MM.1S (cell line): Measurements from ENCODE around the gene SLC25A41.

Source experiments
- DNase-seq: peaks from one replicate; pipeline ENCODE4 v3.0.0-alpha.2; 2015
- H2AFZ ChIP-seq: fragments of 300-600 bp; sonication (generic); 2 replicates; pipeline ENCODE4 v1.6.0; 2016; ENCODE audit warnings: antibody characterized with exemption, low read length
- H3F3A ChIP-seq: fragments of 300-600 bp; sonication (generic); 2 replicates; pipeline ENCODE4 v1.6.1; 2016; ENCODE audit warnings: mild to moderate bottlenecking, antibody characterized with exemption, low read length, moderate library complexity, mixed read lengths; ENCODE audit not compliant: insufficient read depth
- H3K27ac ChIP-seq: fragments of 300-600 bp; sonication (generic); 2 replicates; pipeline ENCODE4 v1.5.1; 2016; ENCODE audit warnings: mild to moderate bottlenecking, low read length
- H3K27me3 ChIP-seq: fragments of 300-600 bp; sonication (generic); replicated peaks from 2 replicates; pipeline ENCODE4 v1.6.0; 2016; ENCODE audit warnings: low read length; ENCODE audit not compliant: insufficient read depth
- H3K36me3 ChIP-seq: fragments of 300-600 bp; sonication (generic); replicated peaks from 2 replicates; pipeline ENCODE4 v1.6.1; 2016; ENCODE audit warnings: mild to moderate bottlenecking, low read length, mixed read lengths; ENCODE audit not compliant: insufficient read depth
- H3K4me1 ChIP-seq: fragments of 300-600 bp; sonication (generic); 2 replicates; pipeline ENCODE4 v1.6.1; 2016; ENCODE audit warnings: low read length, mixed read lengths
- H3K4me2 ChIP-seq: fragments of 300-600 bp; sonication (generic); 2 replicates; pipeline ENCODE4 v1.6.0; 2016; ENCODE audit warnings: low read depth, low read length
- H3K4me3 ChIP-seq: fragments of 300-600 bp; sonication (generic); 2 replicates; pipeline ENCODE4 v1.5.1; 2016; ENCODE audit warnings: low read length, mixed read lengths
- H3K79me2 ChIP-seq: fragments of 300-600 bp; sonication (generic); 2 replicates; pipeline ENCODE4 v1.6.1; 2016; ENCODE audit warnings: mixed run types, low read length, mixed read lengths
- H3K9ac ChIP-seq: fragments of 300-600 bp; sonication (generic); 2 replicates; pipeline ENCODE4 v1.6.1; 2016; ENCODE audit warnings: low read length, mixed read lengths
- H3K9me2 ChIP-seq: fragments of 300-600 bp; sonication (generic); replicated peaks from 2 replicates; pipeline ENCODE4 v1.6.1; 2016; ENCODE audit warnings: mild to moderate bottlenecking, low read length, mixed read lengths; ENCODE audit not compliant: insufficient read depth
- H3K9me3 ChIP-seq: fragments of 300-600 bp; sonication (generic); replicated peaks from 2 replicates; pipeline ENCODE4 v1.6.1; 2016; ENCODE audit warnings: mild to moderate bottlenecking, low read length, mixed read lengths; ENCODE audit not compliant: insufficient read depth
- H4K20me1 ChIP-seq: fragments of 300-600 bp; sonication (generic); 2 replicates; pipeline ENCODE4 v1.6.1; 2016; ENCODE audit warnings: mild to moderate bottlenecking, low read length, moderate library complexity, mixed read lengths; ENCODE audit not compliant: insufficient read depth
- CTCF ChIP-seq: fragments of 300-600 bp; sonication (generic); IDR thresholded peaks from 2 replicates; pipeline ENCODE4 v1.5.1; 2016; ENCODE audit warnings: antibody characterized with exemption, low read length, mixed read lengths
- EZH2 ChIP-seq: fragments of 300-600 bp; sonication (generic); optimal IDR thresholded peaks from 2 replicates; pipeline ENCODE3; 2017; ENCODE audit warnings: low read depth, mild to moderate bottlenecking, antibody characterized with exemption, low read length, mixed read lengths
- EZH2phosphoT487 ChIP-seq: fragments of 300-600 bp; sonication (generic); IDR thresholded peaks from 2 replicates; pipeline ENCODE4 v1.6.1; 2018; ENCODE audit warnings: antibody characterized with exemption, low read length

The SLC25A41 gene

GRCh38 chr19:6414793-6415590 is 18.6 kb downstream of the SLC25A41 start:
- peaks cover 8% of the 10 kb centered on the region; the same call in 1 of the 2 replicates for H4K20me1 ChIP-seq
- no peaks in the 10 kb centered on the region for H3K9me3 ChIP-seq
- H3K27ac ChIP-seq: no peak overlapping the region
- H3K4me1 ChIP-seq: no peaks in the 10 kb centered on the region
- no peak overlapping the region for H2AFZ ChIP-seq
- H3K79me2 ChIP-seq: peaks cover 29% of the 10 kb centered on the region
- no peak overlapping the region for H3K9ac ChIP-seq
- no peak overlapping the region for H3K4me2 ChIP-seq
- peaks cover 13% of the 10 kb centered on the region; the same call in 1 of the 2 replicates for H3F3A ChIP-seq
- H3K27me3 ChIP-seq: no peaks in the 10 kb centered on the region
- DNase-seq: no peak
- H3K4me3 ChIP-seq: no peak overlapping the region
- peaks cover 36% of the 10 kb centered on the region for H3K36me3 ChIP-seq
- TF ChIP-seq EZH2 (no peak), CTCF (no peak), EZH2phosphoT487 (no peak)
- H3K9me2 ChIP-seq: no peaks in the 10 kb centered on the region

GRCh38 chr19:6413721-6414643 is 19.6 kb downstream of the SLC25A41 start:
- Histone ChIP-seq H3F3A (peaks cover 13% of the 10 kb centered on the region; the same call in 1 of the 2 replicates), H3K9me3 (no peaks in the 10 kb centered on the region), H2AFZ (no peak overlapping the region), H3K9me2 (no peaks in the 10 kb centered on the region), H3K4me1 (no peaks in the 10 kb centered on the region), H3K4me3 (no peak overlapping the region), H3K79me2 (peaks cover 19% of the 10 kb centered on the region), H3K4me2 (no peak overlapping the region), H3K27ac (no peak overlapping the region), H3K27me3 (no peaks in the 10 kb centered on the region), H4K20me1 (peaks cover 5% of the 10 kb centered on the region; the same call in 1 of the 2 replicates), H3K36me3 (peaks cover 33% of the 10 kb centered on the region), H3K9ac (no peak overlapping the region)
- TF ChIP-seq EZH2phosphoT487 (no peak), CTCF (no peak), EZH2 (no peak)
- DNase-seq: no peak

GRCh38 chr19:6413291-6413690 is 20.3 kb downstream of the SLC25A41 start:
- no peak for DNase-seq
- Histone ChIP-seq H3K9ac (no peak overlapping the region), H3F3A (peaks cover 13% of the 10 kb centered on the region; the same call in 1 of the 2 replicates), H3K79me2 (peaks cover 12% of the 10 kb centered on the region), H3K9me3 (no peaks in the 10 kb centered on the region), H3K4me1 (no peaks in the 10 kb centered on the region), H3K4me3 (no peak overlapping the region), H4K20me1 (peaks cover 5% of the 10 kb centered on the region; the same call in 1 of the 2 replicates), H3K36me3 (peaks cover 26% of the 10 kb centered on the region), H3K4me2 (no peak overlapping the region), H3K9me2 (no peaks in the 10 kb centered on the region), H3K27ac (no peak overlapping the region), H3K27me3 (no peaks in the 10 kb centered on the region), H2AFZ (no peak overlapping the region)
- no peak for TF ChIP-seq CTCF
- no peak for TF ChIP-seq EZH2
- no peak for TF ChIP-seq EZH2phosphoT487
